Kasumi-1 (cell line): ENCODE measurements around the gene TFF1.

Experiments
- DNase-seq, 2 experiments: peaks; one replicate each; lab custom pipeline; 2025; lab: John Stamatoyannopoulos, UW

Gene TFF1

GRCh38 chr21:42382915-42383314, 16.6 kb upstream of the TFF1 start:
- DNase-seq: no peak

GRCh38 chr21:42381347-42381984, 15.1 kb upstream of the TFF1 start:
- peak; percentile 15 to 57 for DNase-seq

GRCh38 chr21:42379426-42380215, 13.3 kb upstream of the TFF1 start:
- DNase-seq: peak; percentile 8 to 29

GRCh38 chr21:42378418-42378817, 12.1 kb upstream of the TFF1 start:
- DNase-seq: no peak

GRCh38 chr21:42377951-42378340, 11.6 kb upstream of the TFF1 start:
- DNase-seq: no peak

- DNase-seq: no peak
Measured at GRCh38 chr21:42377211-42377950, 11.0 kb upstream of the TFF1 start.

- DNase-seq: no peak
Measured at GRCh38 chr21:42376338-42376982, 10.1 kb upstream of the TFF1 start.

- DNase-seq: no peak
Measured at GRCh38 chr21:42375966-42376337, 9.6 kb upstream of the TFF1 start.

- DNase-seq: no peak
Measured at GRCh38 chr21:42375506-42375905, 9.2 kb upstream of the TFF1 start.

- no peak for DNase-seq
Measured at GRCh38 chr21:42374864-42375499, 8.6 kb upstream of the TFF1 start.

- DNase-seq: no peak
Measured at GRCh38 chr21:42374457-42374856, 8.1 kb upstream of the TFF1 start.

- DNase-seq: no peak
Measured at GRCh38 chr21:42373908-42374455, 7.6 kb upstream of the TFF1 start.

GRCh38 chr21:42373196-42373907, 7.0 kb upstream of the TFF1 start:
- DNase-seq: no peak

- DNase-seq: no peak
Measured at GRCh38 chr21:42370894-42371654, 4.7 kb upstream of the TFF1 start.

- no peak for DNase-seq
Measured at GRCh38 chr21:42369821-42370220, 3.5 kb upstream of the TFF1 start.

GRCh38 chr21:42367367-42368165, 1.2 kb upstream of the TFF1 start:
- peak in 1 of 2 experiments; percentile 1 for DNase-seq

- peak; percentile 2 to 13 for DNase-seq
Measured at GRCh38 chr21:42365770-42366169, 565 bp downstream of the TFF1 start.

- peak; percentile 76 to 80 for DNase-seq
Measured at GRCh38 chr21:42364304-42364865, 1.9 kb downstream of the TFF1 start.

- no peak for DNase-seq
Measured at GRCh38 chr21:42363312-42363711, 3.0 kb downstream of the TFF1 start.
